ENCODE results near the gene NLE1. TPM values are rescaled to one million over a fixed set of nuclear protein-coding genes. Genes with fewer than 3 reads are reported as not detected.

The NLE1 gene
- polyA plus RNA-seq, 1 donor (not counting 4 experiments of a cell fraction or from before 2014, with no cell fraction given): 13.5 TPM

DNA sequence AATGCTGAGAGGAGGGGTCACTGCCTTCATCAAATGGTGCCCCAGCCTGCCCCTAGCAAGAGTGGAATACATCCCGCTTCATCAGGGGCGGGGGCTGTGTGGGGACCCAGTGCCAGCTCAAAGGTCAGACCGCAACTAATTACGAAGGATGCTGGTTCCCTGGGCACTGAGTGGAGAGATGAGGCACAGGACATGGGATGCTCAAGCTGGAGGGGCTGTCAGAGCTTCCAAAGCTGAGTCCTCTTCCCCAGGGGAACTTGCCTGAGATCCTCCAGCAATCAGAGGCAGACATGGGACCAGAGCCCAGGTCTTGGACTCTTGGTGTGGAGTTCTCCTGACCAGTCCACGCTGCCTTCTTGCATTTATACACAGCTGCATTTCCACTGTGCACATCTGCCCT lies 24.4 kb upstream of the NLE1 start:
- Histone ChIP-seq H3K9ac (ENCODE audit: control insufficient read depth, extremely low read depth, insufficient read depth, low read length) (no peak overlapping the region), H3K36me3 (ENCODE audit: control insufficient read depth in 2 of 2, extremely low read depth in 1 of 2, insufficient read depth in 2 of 2, low read length in 2 of 2) (no peaks in the 10 kb centered on the region), H3K27me3 (ENCODE audit: control insufficient read depth, extremely low read depth, insufficient read depth, low read length) (no peaks in the 10 kb centered on the region), H3K9me1 (ENCODE audit: control insufficient read depth, extremely low read depth, insufficient read depth, low read length) (no peaks in the 10 kb centered on the region), H3K4me2 (ENCODE audit: control insufficient read depth, extremely low read depth, insufficient read depth, low read depth, low read length) (peak overlapping the region; percentile 13), H3K79me2 (ENCODE audit: control insufficient read depth, insufficient read depth, low read length) (no peaks in the 10 kb centered on the region), H3K27ac (ENCODE audit: control insufficient read depth, insufficient read depth, low read length) (no peak overlapping the region), H3K9me3 (ENCODE audit: control insufficient read depth, low read depth, low read length) (no peaks in the 10 kb centered on the region), H3K4me1 (ENCODE audit: control insufficient read depth, extremely low read depth, insufficient read depth, low read length) (peaks cover 18% of the 10 kb centered on the region), H4K20me1 (ENCODE audit: control insufficient read depth, extremely low read depth, insufficient read depth, low read length) (no peaks in the 10 kb centered on the region), H2AFZ (ENCODE audit: control insufficient read depth, low read length) (no peak overlapping the region), H3K4me3 (ENCODE audit: control insufficient read depth in 2 of 3, extremely low read depth in 1 of 3, insufficient read depth in 2 of 3, low read depth in 1 of 3, low read length in 3 of 3) (no peak overlapping the region)
- dilution Hi-C loops (cut with MboI; ENCODE audit: extremely low pct_ligation_motif_present, low sequenced_read_pairs): no loop called here
- FAIRE-seq: no peak
- no peak for DNase-seq (ENCODE audit: low read depth, low spot score)
- TF ChIP-seq, protein P1, sequence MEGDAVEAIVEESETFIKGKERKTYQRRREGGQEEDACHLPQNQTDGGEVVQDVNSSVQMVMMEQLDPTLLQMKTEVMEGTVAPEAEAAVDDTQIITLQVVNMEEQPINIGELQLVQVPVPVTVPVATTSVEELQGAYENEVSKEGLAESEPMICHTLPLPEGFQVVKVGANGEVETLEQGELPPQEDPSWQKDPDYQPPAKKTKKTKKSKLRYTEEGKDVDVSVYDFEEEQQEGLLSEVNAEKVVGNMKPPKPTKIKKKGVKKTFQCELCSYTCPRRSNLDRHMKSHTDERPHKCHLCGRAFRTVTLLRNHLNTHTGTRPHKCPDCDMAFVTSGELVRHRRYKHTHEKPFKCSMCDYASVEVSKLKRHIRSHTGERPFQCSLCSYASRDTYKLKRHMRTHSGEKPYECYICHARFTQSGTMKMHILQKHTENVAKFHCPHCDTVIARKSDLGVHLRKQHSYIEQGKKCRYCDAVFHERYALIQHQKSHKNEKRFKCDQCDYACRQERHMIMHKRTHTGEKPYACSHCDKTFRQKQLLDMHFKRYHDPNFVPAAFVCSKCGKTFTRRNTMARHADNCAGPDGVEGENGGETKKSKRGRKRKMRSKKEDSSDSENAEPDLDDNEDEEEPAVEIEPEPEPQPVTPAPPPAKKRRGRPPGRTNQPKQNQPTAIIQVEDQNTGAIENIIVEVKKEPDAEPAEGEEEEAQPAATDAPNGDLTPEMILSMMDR (optimal IDR thresholded peaks at IDR 0.05 in 1 of 3, IDR thresholded peaks at IDR 0.05 in 1 of 3, conservative IDR thresholded peaks at IDR 0.05 in 1 of 3; ENCODE audit: extremely low read depth in 1 of 3, insufficient read depth in 2 of 3, low read length in 3 of 3): no peak

DNA sequence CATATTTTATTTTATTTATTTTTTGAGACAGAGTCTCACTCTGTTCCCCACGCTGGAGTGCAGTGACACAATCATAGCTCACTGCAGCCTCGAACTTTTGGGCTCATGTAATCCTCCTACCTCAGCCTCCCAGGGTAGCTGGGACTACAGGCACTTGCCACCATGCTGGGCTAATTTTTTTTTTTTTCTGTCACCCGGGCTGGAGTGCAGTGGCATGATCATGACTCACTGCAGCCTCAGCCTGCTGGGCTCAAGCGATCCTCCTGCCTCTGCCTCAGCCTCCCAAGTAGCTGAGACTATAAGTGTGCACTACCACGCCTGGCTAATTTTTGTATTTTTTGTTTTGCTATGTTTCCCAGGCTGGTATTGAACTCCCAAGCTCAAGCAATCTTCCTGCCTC lies 22.6 kb upstream of the NLE1 start:
- dilution Hi-C loops (cut with MboI; ENCODE audit: extremely low pct_ligation_motif_present, low sequenced_read_pairs): no loop called here
- no peak for DNase-seq (ENCODE audit: low read depth, low spot score)

More for the DNA sequence above, 22.6 kb upstream of the NLE1 start:
- Histone ChIP-seq H3K27me3 (ENCODE audit: control insufficient read depth, extremely low read depth, insufficient read depth, low read length) (no peaks in the 10 kb centered on the region), H3K9ac (ENCODE audit: control insufficient read depth, extremely low read depth, insufficient read depth, low read length) (no peak overlapping the region), H3K4me2 (ENCODE audit: control insufficient read depth, extremely low read depth, insufficient read depth, low read depth, low read length) (no peak overlapping the region), H3K36me3 (ENCODE audit: control insufficient read depth in 2 of 2, extremely low read depth in 1 of 2, insufficient read depth in 2 of 2, low read length in 2 of 2) (no peaks in the 10 kb centered on the region), H3K9me1 (ENCODE audit: control insufficient read depth, extremely low read depth, insufficient read depth, low read length) (no peaks in the 10 kb centered on the region), H2AFZ (ENCODE audit: control insufficient read depth, low read length) (no peak overlapping the region), H3K4me1 (ENCODE audit: control insufficient read depth, extremely low read depth, insufficient read depth, low read length) (peaks cover 37% of the 10 kb centered on the region), H3K27ac (ENCODE audit: control insufficient read depth, insufficient read depth, low read length) (no peak overlapping the region), H3K9me3 (ENCODE audit: control insufficient read depth, low read depth, low read length) (no peaks in the 10 kb centered on the region), H4K20me1 (ENCODE audit: control insufficient read depth, extremely low read depth, insufficient read depth, low read length) (no peaks in the 10 kb centered on the region), H3K4me3 (ENCODE audit: control insufficient read depth in 2 of 3, extremely low read depth in 1 of 3, insufficient read depth in 2 of 3, low read depth in 1 of 3, low read length in 3 of 3) (no peak overlapping the region), H3K79me2 (ENCODE audit: control insufficient read depth, insufficient read depth, low read length) (no peaks in the 10 kb centered on the region)
- no peak for TF ChIP-seq EZH2 (IDR thresholded peaks at IDR 0.05; ENCODE audit: low read length)
- TF ChIP-seq, protein P1 (optimal IDR thresholded peaks at IDR 0.05 in 1 of 3, IDR thresholded peaks at IDR 0.05 in 1 of 3, conservative IDR thresholded peaks at IDR 0.05 in 1 of 3; ENCODE audit: extremely low read depth in 1 of 3, insufficient read depth in 2 of 3, low read length in 3 of 3): no peak
- no peak for FAIRE-seq
